ENCODE results near the gene WDR76. TPM values are rescaled to one million over a fixed set of nuclear protein-coding genes. Genes with fewer than 3 reads are reported as not detected.

Gene WDR76
- total RNA-seq, 2 experiments from 2014 or later = 126 to 170 TPM

GRCh38 chr15:43793647-43794046 lies 33.2 kb upstream of the WDR76 start:
- H4K20me1 ChIP-seq (ENCODE audit: insufficient read depth, low read length) = peaks cover 17% of the 10 kb centered on the region
- peaks cover 54% of the 10 kb centered on the region for H3K36me3 ChIP-seq (ENCODE audit: insufficient read depth, low read length)
- intact Hi-C loops (cut with micrococcal nuclease; ENCODE audit: unreplicated experiment) = no loop called here
- POLR2A ChIA-PET = interaction anchor here (1.1 to 6.1 kb wide), 5 partner anchors 8 to 39 kb away, joined by 3 to 47 read pairs (median 9); partner anchors contain the start of genes ELL3, MFAP1 and WDR76
- H3K4me1 ChIP-seq (ENCODE audit: insufficient read depth, low read length, poor library complexity, severe bottlenecking) = peaks cover 87% of the 10 kb centered on the region
- no peaks in the 10 kb centered on the region for H3K9me2 ChIP-seq (ENCODE audit: insufficient read depth, low read length)
- peak overlapping the region; percentile 97 for H3K27ac ChIP-seq (ENCODE audit: low read depth, low read length, poor library complexity, severe bottlenecking)
- peak overlapping the region; percentile 97 for H3K4me3 ChIP-seq (ENCODE audit: low read depth, low read length, poor library complexity, severe bottlenecking)
- H3K79me2 ChIP-seq (ENCODE audit: insufficient read depth, low read depth, low read length) = peaks cover 32% of the 10 kb centered on the region
- CTCF ChIA-PET (ENCODE audit: unreplicated experiment) = no interaction called here
- no TSS peak for BruUV-seq (replicated peaks)
- no peak for DNase-seq (ENCODE audit: low spot score)
- H3K9me3 ChIP-seq (ENCODE audit: low read length) = no peaks in the 10 kb centered on the region
- peak overlapping the region; percentile 97 for H3K4me2 ChIP-seq (ENCODE audit: low read length)
- TF ChIP-seq CTCF (conservative IDR thresholded peaks at IDR 0.05; ENCODE audit: low read length) = no peak
- no peak for TF ChIP-seq EZH2phosphoT487 (IDR thresholded peaks at IDR 0.05; ENCODE audit: borderline replicate concordance, low read depth, low read length)
- H2AFZ ChIP-seq (ENCODE audit: low read length) = no peak overlapping the region

- Histone ChIP-seq H3K4me3 (ENCODE audit: low read depth, low read length, poor library complexity, severe bottlenecking) (peak overlapping the region; percentile 97), H3K9me2 (ENCODE audit: insufficient read depth, low read length) (no peaks in the 10 kb centered on the region), H3K9me3 (ENCODE audit: low read length) (no peaks in the 10 kb centered on the region), H3K4me1 (ENCODE audit: insufficient read depth, low read length, poor library complexity, severe bottlenecking) (peaks cover 87% of the 10 kb centered on the region), H2AFZ (ENCODE audit: low read length) (no peak overlapping the region), H3K4me2 (ENCODE audit: low read length) (peak overlapping the region; percentile 97), H3K36me3 (ENCODE audit: insufficient read depth, low read length) (peaks cover 55% of the 10 kb centered on the region), H3K27ac (ENCODE audit: low read depth, low read length, poor library complexity, severe bottlenecking) (peak overlapping the region; percentile 97), H3K79me2 (ENCODE audit: insufficient read depth, low read depth, low read length) (peaks cover 32% of the 10 kb centered on the region), H4K20me1 (ENCODE audit: insufficient read depth, low read length) (peaks cover 17% of the 10 kb centered on the region)
- intact Hi-C loops (cut with micrococcal nuclease; ENCODE audit: unreplicated experiment) = no loop called here
- ChIA-PET POLR2A (interaction anchor here (0.6 to 1.9 kb wide), 5 partner anchors 14 to 38 kb away, joined by 3 to 12 read pairs (median 5); partner anchors contain the start of genes ELL3 and MFAP1), CTCF (ENCODE audit: unreplicated experiment) (interaction anchor here (1.3 kb wide), 1 partner anchor 18 kb away, joined by 5 read pairs; the partner anchor contains the start of gene ELL3)
- BruUV-seq (replicated peaks) = no TSS peak
- no peak for TF ChIP-seq CTCF (conservative IDR thresholded peaks at IDR 0.05; ENCODE audit: low read length)
- no peak for TF ChIP-seq EZH2phosphoT487 (IDR thresholded peaks at IDR 0.05; ENCODE audit: borderline replicate concordance, low read depth, low read length)
- DNase-seq (ENCODE audit: low spot score) = no peak
Observed at GRCh38 chr15:43794269-43795037, 32.3 kb upstream of the WDR76 start.

- H3K4me1 ChIP-seq (ENCODE audit: insufficient read depth, low read length, poor library complexity, severe bottlenecking) = peaks cover 87% of the 10 kb centered on the region
- no peak overlapping the region for H2AFZ ChIP-seq (ENCODE audit: low read length)
- DNase-seq (ENCODE audit: low spot score) = no peak
- no TSS peak for BruUV-seq (replicated peaks)
- H3K79me2 ChIP-seq (ENCODE audit: insufficient read depth, low read depth, low read length) = peaks cover 32% of the 10 kb centered on the region
- peak overlapping the region; percentile 97 for H3K27ac ChIP-seq (ENCODE audit: low read depth, low read length, poor library complexity, severe bottlenecking)
- H4K20me1 ChIP-seq (ENCODE audit: insufficient read depth, low read length) = peaks cover 17% of the 10 kb centered on the region
- H3K9me2 ChIP-seq (ENCODE audit: insufficient read depth, low read length) = no peaks in the 10 kb centered on the region
- ChIA-PET POLR2A (interaction anchor here (0.5 to 2.9 kb wide), 5 partner anchors 9 to 33 kb away, joined by 3 to 14 read pairs (median 4); partner anchors contain the start of gene MFAP1), CTCF (ENCODE audit: unreplicated experiment) (interaction anchor here (1.3 kb wide), 1 partner anchor 19 kb away, joined by 5 read pairs; the partner anchor contains the start of gene ELL3)
- peaks cover 62% of the 10 kb centered on the region for H3K36me3 ChIP-seq (ENCODE audit: insufficient read depth, low read length)
- intact Hi-C loops (cut with micrococcal nuclease; ENCODE audit: unreplicated experiment) = no loop called here
- H3K9me3 ChIP-seq (ENCODE audit: low read length) = no peaks in the 10 kb centered on the region
- no peak overlapping the region for H3K4me3 ChIP-seq (ENCODE audit: low read depth, low read length, poor library complexity, severe bottlenecking)
- H3K4me2 ChIP-seq (ENCODE audit: low read length) = peak overlapping the region; percentile 97
- no peak for TF ChIP-seq CTCF (conservative IDR thresholded peaks at IDR 0.05; ENCODE audit: low read length)
- no peak for TF ChIP-seq EZH2phosphoT487 (IDR thresholded peaks at IDR 0.05; ENCODE audit: borderline replicate concordance, low read depth, low read length)
Observed at GRCh38 chr15:43795197-43795596, 31.6 kb upstream of the WDR76 start.

Data from OCI-LY7 (cell line).